IMR-90 (cell line): Measurements from ENCODE around the gene XRCC3. TPM values are rescaled to one million over a fixed set of nuclear protein-coding genes. Genes with fewer than 3 reads are reported as not detected.

ENCODE experiments used
- ATAC-seq: fragments of 200-7000 bp; cut with Tn5 transposase; 2 replicates; pipeline ENCODE4 v1.9.1; 2020; ENCODE audit warnings: low read depth, mild to moderate bottlenecking, moderate library complexity
- BruUV-seq: library from RNA; stranded (reverse); fragments of 400-500 nt; replicated peaks from 2 replicates; lab custom pipeline; 2021; lab: Mats Ljungman, UMichigan
- CTCF ChIA-PET: fragments of 300-600 bp; formaldehyde crosslinking; extraction: SDS; loops from one replicate; lab custom pipeline; 2021; ENCODE audit warnings: antibody characterized with exemption; lab: Yijun Ruan, JAX
- POLR2A ChIA-PET: fragments of 300-600 bp; sonication (Branson Sonifier 250); formaldehyde crosslinking; loops from one replicate; lab custom pipeline; 2022; ENCODE audit warnings: antibody characterized with exemption; ENCODE audit not compliant: unreplicated experiment; lab: Charles Lee
- DNase-seq: peaks from one replicate; pipeline ENCODE4 v3.0.0; 2013
- H2AFZ ChIP-seq: replicated peaks from 2 replicates; pipeline ENCODE3; 2013; ENCODE audit warnings: low read length, mild to moderate bottlenecking; ENCODE audit not compliant: poor library complexity
- H2AK5ac ChIP-seq: 2 replicates; pipeline ENCODE4 v1.6.1; 2013; ENCODE audit warnings: low read depth, low read length, inconsistent platforms
- H2AK9ac ChIP-seq: replicated peaks from 2 replicates; pipeline ENCODE3; 2013; ENCODE audit warnings: mild to moderate bottlenecking, low read depth, low read length, moderate library complexity; ENCODE audit not compliant: poor library complexity
- H2BK120ac ChIP-seq: 2 replicates; pipeline ENCODE4 v1.6.1; 2013; ENCODE audit warnings: low read depth, low read length, inconsistent platforms
- H2BK15ac ChIP-seq: 3 replicates; pipeline ENCODE4 v1.6.1; 2013; ENCODE audit warnings: low read depth, low read length, inconsistent platforms
- H2BK20ac ChIP-seq: 2 replicates; pipeline ENCODE4 v1.6.1; 2013; ENCODE audit warnings: low read depth, mild to moderate bottlenecking, inconsistent platforms, low read length, moderate library complexity
- H2BK5ac ChIP-seq: 2 replicates; pipeline ENCODE4 v1.6.1; 2013; ENCODE audit warnings: mild to moderate bottlenecking, low read depth, low read length, inconsistent platforms; ENCODE audit not compliant: poor library complexity, severe bottlenecking
- H3K14ac ChIP-seq: replicated peaks from 2 replicates; pipeline ENCODE4 v1.6.1; 2013; ENCODE audit warnings: low read depth, low read length, inconsistent platforms
- H3K18ac ChIP-seq: 2 replicates; pipeline ENCODE4 v1.6.1; 2013; ENCODE audit warnings: low read depth, low read length, control low read depth
- H3K23ac ChIP-seq: 2 replicates; pipeline ENCODE4 v1.6.1; 2013; ENCODE audit warnings: low read depth, low read length, inconsistent platforms
- H3K27ac ChIP-seq: 2 replicates; pipeline ENCODE4 v1.5.1; 2013; ENCODE audit warnings: mild to moderate bottlenecking, control low read depth, low read length; ENCODE audit not compliant: insufficient read depth
- H3K27me3 ChIP-seq: 2 replicates; pipeline ENCODE4 v1.6.1; 2013; ENCODE audit warnings: low read length; ENCODE audit not compliant: control insufficient read depth, insufficient read depth
- H3K36me3 ChIP-seq: 2 replicates; pipeline ENCODE4 v1.6.1; 2013; ENCODE audit warnings: low read length, mixed read lengths; ENCODE audit not compliant: control insufficient read depth, insufficient read depth
- H3K4ac ChIP-seq: 2 replicates; pipeline ENCODE4 v1.6.1; 2013; ENCODE audit warnings: low read depth, low read length, inconsistent platforms
- H3K4me1 ChIP-seq: 2 replicates; pipeline ENCODE4 v1.6.1; 2013; ENCODE audit warnings: low read length, mixed read lengths; ENCODE audit not compliant: control insufficient read depth, insufficient read depth
- H3K4me2 ChIP-seq: 2 replicates; pipeline ENCODE4 v1.6.1; 2013; ENCODE audit warnings: low read depth, mild to moderate bottlenecking, control low read depth, low read length, moderate library complexity
- H3K4me3 ChIP-seq: 2 replicates; pipeline ENCODE4 v1.5.1; 2013; ENCODE audit warnings: low read depth, mild to moderate bottlenecking, control low read depth, low read length, moderate library complexity; ENCODE audit not compliant: insufficient read depth
- H3K56ac ChIP-seq: 2 replicates; pipeline ENCODE4 v1.6.1; 2013; ENCODE audit warnings: low read length, inconsistent platforms; ENCODE audit not compliant: insufficient read depth; ENCODE audit errors: extremely low read depth
- H3K79me1 ChIP-seq, 2 experiments: 2 replicates each; pipeline ENCODE4 v1.6.1; 2013; ENCODE audit warnings: low read length in 2 of 2, inconsistent platforms in 1 of 2, low read depth in 1 of 2
- H3K9ac ChIP-seq: 2 replicates; pipeline ENCODE4 v1.6.1; 2013; ENCODE audit warnings: low read depth, low read length, control low read depth
- H3K9me1 ChIP-seq: 2 replicates; pipeline ENCODE4 v1.6.1; 2013; ENCODE audit warnings: low read length, inconsistent platforms; ENCODE audit not compliant: insufficient read depth
- H3K9me3 ChIP-seq: 2 replicates; pipeline ENCODE4 v1.6.1; 2013; ENCODE audit warnings: low read length; ENCODE audit not compliant: control insufficient read depth, insufficient read depth
- H4K20me1 ChIP-seq: 2 replicates; pipeline ENCODE4 v1.6.1; 2013; ENCODE audit warnings: low read length, inconsistent platforms; ENCODE audit not compliant: insufficient read depth
- H4K5ac ChIP-seq: 2 replicates; pipeline ENCODE4 v1.6.1; 2013; ENCODE audit warnings: mild to moderate bottlenecking, low read depth, low read length, control low read depth
- H4K8ac ChIP-seq, 2 experiments: 2 replicates each; pipeline ENCODE4 v1.6.1; 2013; ENCODE audit warnings: low read depth in 2 of 2, low read length in 2 of 2, control low read depth in 1 of 2, inconsistent platforms in 1 of 2
- H4K91ac ChIP-seq: 2 replicates; pipeline ENCODE4 v1.6.1; 2013; ENCODE audit warnings: low read depth, low read length, inconsistent platforms; ENCODE audit not compliant: insufficient read depth
- CEBPB ChIP-seq: IDR thresholded peaks from 2 replicates; pipeline ENCODE4 v1.6.1; 2012; ENCODE audit warnings: low read depth, low read length, improper control_type of control experiment
- CHD1 ChIP-seq: IDR thresholded peaks from 2 replicates; pipeline ENCODE4 v1.6.1; 2012; ENCODE audit warnings: low read depth, low read length, improper control_type of control experiment
- RCOR1 ChIP-seq: IDR thresholded peaks from 2 replicates; pipeline ENCODE4 v1.6.1; 2012; ENCODE audit warnings: mild to moderate bottlenecking, low read length, improper control_type of control experiment; ENCODE audit not compliant: insufficient replicate concordance
- WGBS, 2 experiments: methylation state at CpG; one replicate each; pipeline versions ENCODE4 v1.1.5 to v1.1.7; 2013; ENCODE audit warnings: missing lambda C conversion rate in 2 of 2; ENCODE audit not compliant: insufficient read length in 1 of 2; ENCODE audit errors: extremely low coverage in 2 of 2; 5-methylcytosine and 5-hydroxymethylcytosine counted together
- dilution Hi-C: fragments of 300-500 bp; cut with HindIII; formaldehyde crosslinking; loops from one replicate; pipeline ENCODE4 v1.14.3; 2018; ENCODE audit warnings: low sequenced_read_pairs; ENCODE audit not compliant: unreplicated experiment
- in situ Hi-C: fragments of 300-500 bp; cut with MboI; formaldehyde crosslinking; loops from 3 replicates; pipeline ENCODE4 v1.14.3; 2019; ENCODE audit warnings: low sequenced_read_pairs, inconsistent platforms, mixed read lengths
- intact Hi-C: fragments of 100-400 bp; cut with micrococcal nuclease; formaldehyde crosslinking; loops from 2 replicates; pipeline ENCODE4 v1.10.0; 2022
- polyA plus RNA-seq, 3 experiments: library from polyadenylated mRNA; depleted of rRNA; stranded (reverse); fragments of >200 nt; gene quantifications; 2 replicates each; pipeline ENCODE4 v1.2.3, GENCODE V29; 2012; ENCODE audit warnings: low replicate concordance in 1 of 3
- total RNA-seq: library from RNA; depleted of rRNA; stranded (reverse); fragments of >200 nt; gene quantifications from 2 replicates; pipeline ENCODE4 v1.2.3, GENCODE V29; 2012
- TF ChIP-seq, protein P1 (sequence below): fragments of 150-350 bp; IDR thresholded peaks from 2 replicates; pipeline ENCODE4 v1.6.1; 2017; ENCODE audit warnings: mild to moderate bottlenecking, antibody characterized with exemption, low read length, low read depth

The XRCC3 gene
- total and polyA plus RNA-seq, 2 of the 4 experiments (the other 2 are of a cell fraction): 8.1 to 9.5 TPM

GRCh38 chr14:103656031-103656755 is 59.1 kb downstream of the XRCC3 start:
- dilution Hi-C loops: no loop called here
- Histone ChIP-seq H3K4ac (peak overlapping the region; percentile 49), H3K56ac (no peak overlapping the region), H3K4me3 (no peak overlapping the region), H4K20me1 (peaks cover 57% of the 10 kb centered on the region), H2AK5ac (peak overlapping the region; percentile 11; the same call in 1 of the 2 replicates), H3K9me1 (peaks cover 26% of the 10 kb centered on the region), H2BK20ac (no peak overlapping the region; the same call in 1 of the 2 replicates), H3K14ac (peak overlapping the region; percentile 77), H2BK5ac (peak overlapping the region; percentile 65), H3K27me3 (no peaks in the 10 kb centered on the region), H4K8ac (peak overlapping the region in 1 of 2 experiments; percentile 61; a peak in 1 of 4 replicates), H3K36me3 (peaks cover 52% of the 10 kb centered on the region), H2BK15ac (no peak overlapping the region), H3K9ac (no peak overlapping the region), H2BK120ac (peak overlapping the region; percentile 73; the same call in 1 of the 2 replicates), H3K79me1 (peaks cover 30 to 77% of the 10 kb centered on the region in 2 experiments), H4K5ac (0 out of 2 replicates have a peak overlapping the region, but pooled peaks have one; percentile 45), H4K91ac (peak overlapping the region; percentile 60), H2AK9ac (peak overlapping the region; percentile 17), H3K4me2 (no peak overlapping the region), H3K4me1 (peaks cover 31% of the 10 kb centered on the region), H2AFZ (peak overlapping the region; percentile 34), H3K23ac (peak overlapping the region; percentile 58), H3K9me3 (no peaks in the 10 kb centered on the region), H3K27ac (peak overlapping the region; percentile 38; the same call in 1 of the 2 replicates), H3K18ac (peak overlapping the region; percentile 14)
- 57% methylated on average over 1 of the region's 4 CpGs; no CpG with 5 or more reads in 1 of the 2 experiments for WGBS, 2 experiments
- intact Hi-C loops: no loop called here
- in situ Hi-C loops: no loop called here
- ATAC-seq (peak; percentile 19), DNase-seq (peak; percentile 41)
- POLR2A ChIA-PET: interaction anchor here (0.5 to 0.6 kb wide), 2 partner anchors 20 to 28 kb away, joined by 3 to 4 read pairs; no protein-coding TSS in a partner anchor
- TF ChIP-seq CEBPB (peak; percentile 91), RCOR1 (no peak), CHD1 (no peak)
- TF ChIP-seq, protein P1, sequence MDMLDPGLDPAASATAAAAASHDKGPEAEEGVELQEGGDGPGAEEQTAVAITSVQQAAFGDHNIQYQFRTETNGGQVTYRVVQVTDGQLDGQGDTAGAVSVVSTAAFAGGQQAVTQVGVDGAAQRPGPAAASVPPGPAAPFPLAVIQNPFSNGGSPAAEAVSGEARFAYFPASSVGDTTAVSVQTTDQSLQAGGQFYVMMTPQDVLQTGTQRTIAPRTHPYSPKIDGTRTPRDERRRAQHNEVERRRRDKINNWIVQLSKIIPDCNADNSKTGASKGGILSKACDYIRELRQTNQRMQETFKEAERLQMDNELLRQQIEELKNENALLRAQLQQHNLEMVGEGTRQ: no peak
- CTCF ChIA-PET: interaction anchor here (1.1 kb wide), 1 partner anchor 80 kb away, joined by 3 read pairs; no protein-coding TSS in a partner anchor
- BruUV-seq: no TSS peak
